ENCODE measurements around the gene MRTFA.

- TF ChIP-seq CTCF (IDR thresholded peaks at IDR 0.05) (no peak), ZFX (IDR thresholded peaks at IDR 0.05; ENCODE audit: borderline replicate concordance) (no peak)
These were observed 213.2 kb downstream of the MRTFA start for GRCh38 chr22:40423310-40423688.

Data from 22Rv1 (cell line).